ENCODE measurements around the gene FSTL4. TPM values are rescaled to one million over a fixed set of nuclear protein-coding genes. Genes with fewer than 3 reads are reported as not detected.
"Not testable (repeated sequence)": the region's sequence is repeated elsewhere in the genome, so short reads cannot be mapped to it uniquely, and the experiment has no call there.

The FSTL4 gene
- total RNA-seq, 4 donors from 2014 or later: 0.27 to 1.6 (median 0.35) TPM; not detected in 1

DNA sequence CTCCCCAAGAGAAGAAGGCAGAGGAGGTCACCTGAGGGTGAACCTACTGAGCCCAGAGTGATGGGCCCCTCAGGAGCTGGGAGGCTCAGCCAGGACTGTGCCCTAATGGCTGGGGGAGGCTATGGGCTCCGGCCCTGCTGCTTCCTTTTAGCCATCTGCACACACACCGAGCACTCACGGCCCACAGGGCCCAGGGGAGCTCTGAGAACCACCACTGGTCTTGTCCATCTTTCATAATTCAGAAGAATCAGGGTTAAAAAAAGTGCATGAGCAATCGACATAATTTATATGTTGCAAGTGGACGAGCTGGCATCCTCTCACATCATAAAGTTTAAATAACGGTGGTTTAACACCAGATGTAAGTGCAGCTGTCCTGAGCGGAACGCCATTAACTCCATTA lies 162.1 kb downstream of the FSTL4 start:
- no peak overlapping the region for H3K4me3 ChIP-seq
- H3K27me3 ChIP-seq: no peaks in the 10 kb centered on the region
- H3K4me1 ChIP-seq: no peaks in the 10 kb centered on the region
- no peak for DNase-seq
- no peaks in the 10 kb centered on the region for H3K36me3 ChIP-seq
- no peak overlapping the region for H3K27ac ChIP-seq
- H3K9me3 ChIP-seq: no peaks in the 10 kb centered on the region
- TF ChIP-seq, protein P1, sequence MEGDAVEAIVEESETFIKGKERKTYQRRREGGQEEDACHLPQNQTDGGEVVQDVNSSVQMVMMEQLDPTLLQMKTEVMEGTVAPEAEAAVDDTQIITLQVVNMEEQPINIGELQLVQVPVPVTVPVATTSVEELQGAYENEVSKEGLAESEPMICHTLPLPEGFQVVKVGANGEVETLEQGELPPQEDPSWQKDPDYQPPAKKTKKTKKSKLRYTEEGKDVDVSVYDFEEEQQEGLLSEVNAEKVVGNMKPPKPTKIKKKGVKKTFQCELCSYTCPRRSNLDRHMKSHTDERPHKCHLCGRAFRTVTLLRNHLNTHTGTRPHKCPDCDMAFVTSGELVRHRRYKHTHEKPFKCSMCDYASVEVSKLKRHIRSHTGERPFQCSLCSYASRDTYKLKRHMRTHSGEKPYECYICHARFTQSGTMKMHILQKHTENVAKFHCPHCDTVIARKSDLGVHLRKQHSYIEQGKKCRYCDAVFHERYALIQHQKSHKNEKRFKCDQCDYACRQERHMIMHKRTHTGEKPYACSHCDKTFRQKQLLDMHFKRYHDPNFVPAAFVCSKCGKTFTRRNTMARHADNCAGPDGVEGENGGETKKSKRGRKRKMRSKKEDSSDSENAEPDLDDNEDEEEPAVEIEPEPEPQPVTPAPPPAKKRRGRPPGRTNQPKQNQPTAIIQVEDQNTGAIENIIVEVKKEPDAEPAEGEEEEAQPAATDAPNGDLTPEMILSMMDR (IDR thresholded peaks at IDR 0.05): no peak
- TF ChIP-seq POLR2A (IDR thresholded peaks at IDR 0.05): no peak

DNA sequence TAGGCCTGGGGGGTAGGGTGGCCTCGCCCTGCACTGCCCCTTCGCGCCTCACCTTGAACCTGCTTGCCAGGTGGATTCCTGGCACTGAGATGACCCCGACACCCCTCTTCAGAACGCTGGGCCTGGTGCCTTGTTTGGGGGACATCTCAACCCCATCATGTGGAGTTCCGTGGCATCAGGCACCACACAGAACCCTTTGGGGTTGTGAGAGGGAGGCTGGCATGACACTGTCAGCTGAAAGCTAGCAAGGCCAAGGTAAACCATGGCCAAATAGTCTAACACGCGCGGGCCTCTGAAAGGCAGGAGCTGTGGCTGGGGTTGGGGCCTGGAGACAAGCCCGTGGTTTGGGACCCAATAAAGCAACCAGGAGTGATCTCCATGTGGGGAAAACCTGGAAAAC lies 163.2 kb downstream of the FSTL4 start:
- Histone ChIP-seq H3K4me3 (no peak overlapping the region), H3K4me1 (no peaks in the 10 kb centered on the region), H3K36me3 (no peaks in the 10 kb centered on the region), H3K27ac (no peak overlapping the region), H3K9me3 (no peaks in the 10 kb centered on the region), H3K27me3 (no peaks in the 10 kb centered on the region)
- TF ChIP-seq, protein P1 (IDR thresholded peaks at IDR 0.05): no peak
- TF ChIP-seq POLR2A (IDR thresholded peaks at IDR 0.05): no peak
- DNase-seq: no peak

DNA sequence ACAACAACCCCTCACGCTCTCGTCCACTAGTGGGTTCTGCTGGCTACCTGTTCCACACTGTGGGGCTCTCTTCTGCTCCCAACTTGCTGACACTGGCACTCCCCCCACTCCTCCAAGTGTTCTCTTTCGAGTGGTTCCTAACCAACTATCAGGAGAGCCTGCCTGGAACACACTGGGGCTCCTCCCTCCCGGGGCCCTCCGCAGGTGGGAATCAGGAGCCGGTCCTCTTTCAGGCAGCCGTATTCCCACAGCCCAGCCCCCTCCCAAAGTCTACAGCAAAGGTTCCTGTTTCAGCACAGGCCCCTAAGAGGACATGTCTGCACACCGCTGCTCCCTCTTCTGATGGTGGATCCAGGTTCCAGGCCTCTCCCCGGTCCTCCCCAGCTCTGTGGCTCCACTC lies 165.9 kb downstream of the FSTL4 start:
- no peak overlapping the region for H3K27ac ChIP-seq
- DNase-seq: no peak
- TF ChIP-seq, protein P1 (IDR thresholded peaks at IDR 0.05): no peak
- TF ChIP-seq POLR2A (IDR thresholded peaks at IDR 0.05): no peak
- no peaks in the 10 kb centered on the region for H3K4me1 ChIP-seq
- H3K4me3 ChIP-seq: no peak overlapping the region
- H3K27me3 ChIP-seq: no peaks in the 10 kb centered on the region
- H3K36me3 ChIP-seq: no peaks in the 10 kb centered on the region
- no peaks in the 10 kb centered on the region for H3K9me3 ChIP-seq

DNA sequence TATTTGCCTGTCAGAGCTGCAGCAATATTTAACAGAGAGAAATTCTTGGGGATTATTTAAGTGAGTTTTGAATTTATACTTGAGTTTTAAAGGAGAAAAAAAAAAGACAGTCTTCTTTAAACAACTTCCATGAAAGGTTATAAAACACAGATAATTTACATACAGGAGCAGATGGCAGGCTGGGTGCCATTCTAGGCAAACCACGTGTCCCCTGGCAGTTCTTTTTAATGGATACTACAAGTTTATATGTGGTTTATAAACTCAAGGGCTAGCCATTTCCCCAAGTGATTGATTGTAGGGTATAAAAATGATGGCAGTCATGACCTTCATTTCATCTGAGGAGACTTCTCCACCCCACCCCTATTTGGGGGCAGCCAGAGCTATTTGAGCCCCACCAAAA lies 166.6 kb downstream of the FSTL4 start:
- H3K27ac ChIP-seq: no peak overlapping the region
- no peaks in the 10 kb centered on the region for H3K9me3 ChIP-seq
- no peaks in the 10 kb centered on the region for H3K4me1 ChIP-seq
- no peak for TF ChIP-seq POLR2A (IDR thresholded peaks at IDR 0.05)
- TF ChIP-seq, protein P1 (IDR thresholded peaks at IDR 0.05): no peak
- no peaks in the 10 kb centered on the region for H3K27me3 ChIP-seq
- H3K4me3 ChIP-seq: no peak overlapping the region
- no peak for DNase-seq
- H3K36me3 ChIP-seq: no peaks in the 10 kb centered on the region

DNA sequence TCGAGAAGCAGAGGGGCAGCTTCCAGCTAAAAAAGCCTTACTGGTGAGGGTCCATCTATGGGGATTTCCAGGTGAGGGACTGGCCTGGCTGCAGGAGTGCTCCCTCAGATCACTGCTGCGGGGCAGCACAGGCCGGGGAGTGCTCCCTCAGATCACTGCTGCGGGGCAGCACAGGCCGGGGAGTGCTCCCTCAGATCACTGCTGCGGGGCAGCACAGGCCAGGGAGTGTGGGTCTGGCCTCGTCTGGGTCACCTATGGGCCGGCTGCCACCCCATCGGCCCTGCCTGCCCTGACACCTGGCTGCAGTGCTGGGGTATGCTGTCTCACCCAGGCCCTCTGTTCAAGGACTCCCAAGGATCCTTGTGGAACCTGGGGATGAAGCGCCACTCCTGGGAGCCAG lies 167.1 kb downstream of the FSTL4 start:
- not testable (repeated sequence) for DNase-seq

DNA sequence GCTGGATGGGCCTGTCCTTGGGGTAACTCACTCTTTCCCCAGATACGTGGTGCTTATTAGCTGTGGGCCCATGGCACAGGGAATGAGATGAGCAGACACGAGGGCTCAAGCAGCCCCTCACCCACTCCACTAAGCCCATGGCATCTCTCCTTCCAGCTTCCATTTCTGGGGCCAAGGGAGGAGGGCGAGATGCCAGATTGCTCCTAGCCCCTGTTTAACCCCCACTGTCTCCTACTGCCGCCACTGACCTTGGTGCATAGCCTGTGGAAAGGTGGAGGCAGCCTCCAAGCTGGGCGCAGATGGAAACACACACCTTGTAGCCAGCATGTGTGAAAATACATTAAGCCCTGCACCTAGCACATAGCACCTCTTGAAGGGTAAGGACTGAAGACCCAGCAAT lies 167.6 kb downstream of the FSTL4 start:
- TF ChIP-seq, protein P1 (IDR thresholded peaks at IDR 0.05): no peak
- no peak for TF ChIP-seq POLR2A (IDR thresholded peaks at IDR 0.05)
- Histone ChIP-seq H3K9me3 (no peaks in the 10 kb centered on the region), H3K4me3 (no peak overlapping the region), H3K4me1 (no peaks in the 10 kb centered on the region), H3K36me3 (no peaks in the 10 kb centered on the region), H3K27ac (no peak overlapping the region), H3K27me3 (no peaks in the 10 kb centered on the region)
- DNase-seq: no peak

More for the DNA sequence above, 167.1 kb downstream of the FSTL4 start:
- H3K36me3 ChIP-seq, H3K9me3 ChIP-seq, H3K27ac ChIP-seq, H3K4me1 ChIP-seq, H3K27me3 ChIP-seq, H3K4me3 ChIP-seq: not testable (repeated sequence)

Measured in Peyer's patch (tissue), 4 donors.